Measurements from ENCODE around the gene GDI1.

GDI1 gene

DNA sequence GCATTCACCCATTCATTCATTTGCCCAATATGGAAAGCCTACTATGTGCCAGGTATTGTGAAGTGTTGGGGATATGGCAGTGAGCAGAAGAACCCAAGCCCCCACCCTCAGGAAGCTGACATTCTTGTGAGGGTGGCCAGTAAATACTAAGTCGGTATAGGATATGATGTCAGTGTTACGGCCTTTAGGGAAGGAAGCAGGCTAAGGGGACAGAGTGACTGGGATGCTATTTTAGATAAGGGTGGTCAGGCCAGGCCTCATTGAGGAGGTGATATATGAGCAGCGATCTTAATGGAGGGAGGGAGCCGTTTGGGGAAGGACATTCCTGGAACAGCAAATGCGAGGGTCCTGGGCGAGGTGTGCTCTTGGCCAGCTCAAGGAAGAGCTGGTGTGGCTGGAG, 6.5 kb upstream of the GDI1 start:
- no peak for DNase-seq (ENCODE audit: low read depth)
- TF ChIP-seq CTCF (conservative IDR thresholded peaks at IDR 0.05; ENCODE audit: low read depth, low read length) = no peak
- no peak overlapping the region for H3K4me3 ChIP-seq (ENCODE audit: low read length)

DNA sequence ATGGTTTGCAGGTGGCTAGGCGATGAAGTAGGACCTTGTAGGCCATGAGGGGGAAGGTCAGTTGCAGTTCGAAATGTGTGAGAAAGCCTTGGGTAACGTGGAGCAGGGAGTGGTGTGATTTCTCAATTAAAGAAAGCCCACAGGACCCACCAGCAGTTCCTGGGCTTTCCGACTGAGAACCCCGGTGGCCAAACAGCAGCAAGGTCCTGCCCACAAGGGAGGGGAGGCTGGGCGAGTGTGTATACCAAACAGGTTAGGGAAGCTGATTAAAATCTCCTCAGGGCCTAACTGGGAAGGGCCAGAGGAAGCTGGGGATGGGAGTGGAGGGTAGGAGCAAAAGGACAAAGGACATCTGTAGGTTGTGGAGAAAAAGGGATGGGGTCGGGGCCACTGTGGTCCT, 6.0 kb upstream of the GDI1 start:
- no peak for DNase-seq (ENCODE audit: low read depth)
- H3K4me3 ChIP-seq (ENCODE audit: low read length) = no peak overlapping the region
- TF ChIP-seq CTCF (conservative IDR thresholded peaks at IDR 0.05; ENCODE audit: low read depth, low read length) = no peak

- no peak for TF ChIP-seq CTCF (conservative IDR thresholded peaks at IDR 0.05; ENCODE audit: low read depth, low read length)
- no peak for DNase-seq (ENCODE audit: low read depth)
- no peak overlapping the region for H3K4me3 ChIP-seq (ENCODE audit: low read length)
These were observed 5.6 kb upstream of the GDI1 start for GRCh38 chrX:154431341-154431740.

- no peak for TF ChIP-seq CTCF (conservative IDR thresholded peaks at IDR 0.05; ENCODE audit: low read depth, low read length)
- H3K4me3 ChIP-seq (ENCODE audit: low read length) = no peak overlapping the region
- no peak for DNase-seq (ENCODE audit: low read depth)
These were observed 4.7 kb upstream of the GDI1 start for GRCh38 chrX:154432210-154432609.

DNA sequence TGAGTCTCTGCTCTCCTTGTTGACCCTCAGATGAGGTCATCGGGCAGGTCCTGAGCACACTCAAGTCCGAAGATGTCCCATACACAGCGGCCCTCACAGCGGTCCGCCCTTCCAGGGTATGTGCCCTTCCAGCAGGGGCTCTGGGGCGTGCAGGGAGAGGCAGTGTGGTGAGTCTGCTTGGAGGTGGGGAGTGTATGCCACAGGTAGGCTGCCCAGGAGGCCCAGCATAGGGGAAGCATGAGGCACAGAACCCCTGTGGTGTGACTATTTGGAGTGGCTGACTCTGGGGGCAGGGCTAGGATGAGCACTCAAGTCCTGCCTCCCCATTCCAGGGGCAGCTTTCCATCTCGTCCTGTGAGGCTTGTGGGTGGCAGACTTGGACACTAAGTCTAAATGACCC, 3.3 kb upstream of the GDI1 start:
- DNase-seq (ENCODE audit: low read depth) = no peak
- H3K4me3 ChIP-seq (ENCODE audit: low read length) = no peak overlapping the region

DNA sequence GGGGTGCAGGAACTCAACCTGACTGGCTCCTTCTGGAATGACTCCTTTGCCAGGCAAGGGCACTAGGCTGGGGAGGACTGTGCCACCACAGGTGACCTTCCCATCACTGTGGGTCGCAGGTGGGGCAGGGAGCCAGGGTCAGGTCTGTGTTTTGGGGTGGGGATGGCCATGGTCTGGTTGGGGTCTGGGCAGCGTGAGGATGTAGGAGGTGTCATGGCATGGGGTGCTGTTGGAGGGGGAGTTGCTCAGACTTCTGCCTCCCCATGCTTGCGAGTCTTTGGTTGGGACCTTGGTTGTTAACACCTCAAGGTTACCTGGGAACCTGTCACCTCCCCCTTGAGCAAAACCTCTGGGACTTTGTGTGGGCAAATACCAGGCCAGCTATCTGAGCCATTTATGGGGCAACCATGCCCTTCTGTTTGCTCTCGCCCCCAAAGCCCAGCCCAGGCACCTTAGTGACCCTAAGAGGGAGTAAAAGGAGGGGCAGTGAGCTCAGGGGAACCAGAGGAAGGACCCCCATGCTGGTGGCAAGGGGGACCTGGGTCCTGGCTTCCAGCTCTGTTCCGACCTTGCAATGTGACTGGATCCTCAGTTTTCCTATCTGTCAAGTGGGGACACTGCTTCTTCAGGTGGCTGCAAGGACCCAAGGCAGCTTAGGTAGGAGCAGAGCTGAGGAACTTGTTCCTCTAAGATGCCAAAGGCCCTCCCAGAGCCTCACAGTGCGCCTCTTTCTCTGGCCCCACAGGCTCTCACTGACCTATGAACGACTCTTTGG, 2.4 kb upstream of the GDI1 start:
- no peak for TF ChIP-seq CTCF (conservative IDR thresholded peaks at IDR 0.05; ENCODE audit: low read depth, low read length)
- no peak for DNase-seq (ENCODE audit: low read depth)
- no peak overlapping the region for H3K4me3 ChIP-seq (ENCODE audit: low read length)

More for the DNA sequence above, 3.3 kb upstream of the GDI1 start:
- TF ChIP-seq CTCF (conservative IDR thresholded peaks at IDR 0.05; ENCODE audit: low read depth, low read length) = no peak

GRCh38 chrX:154435171-154435733, 1.7 kb upstream of the GDI1 start:
- no peak for DNase-seq (ENCODE audit: low read depth)
- H3K4me3 ChIP-seq (ENCODE audit: low read length) = no peak overlapping the region
- TF ChIP-seq CTCF (conservative IDR thresholded peaks at IDR 0.05; ENCODE audit: low read depth, low read length) = no peak

Measured in retinal pigment epithelial cell (primary cell).